OCI-LY3 (cell line): ENCODE data around the gene GCG.

Experiments used
- H2AFZ ChIP-seq: fragments of 200-600, 300-600 bp; shearing (Covaris generic); 2 replicates; pipeline ENCODE4 v1.6.0; 2014; ENCODE audit warnings: antibody characterized with exemption, low read depth, low read length
- H3K27ac ChIP-seq: fragments of 200-600, 300-600 bp; sonication (generic); 2 replicates; pipeline ENCODE4 v1.5.1; 2014; ENCODE audit warnings: mild to moderate bottlenecking, low read length, moderate library complexity, mixed read lengths
- H3K27me3 ChIP-seq: fragments of 200-600, 300-600 bp; sonication (generic); 2 replicates; pipeline ENCODE4 v1.6.1; 2014; ENCODE audit warnings: low read depth, low read length, mixed read lengths
- H3K36me3 ChIP-seq: fragments of 200-600, 300-600 bp; sonication (generic); replicated peaks from 2 replicates; pipeline ENCODE3; 2014; ENCODE audit warnings: low read depth, low read length, mixed read lengths
- H3K4me1 ChIP-seq: fragments of 300-600, 200-600 bp; sonication (generic); 2 replicates; pipeline ENCODE4 v1.6.1; 2014; ENCODE audit warnings: low read length, mixed read lengths
- H3K4me2 ChIP-seq: fragments of 200-600, 300-600 bp; sonication (generic); 2 replicates; pipeline ENCODE4 v1.6.1; 2014; ENCODE audit warnings: low read length, mixed read lengths
- H3K4me3 ChIP-seq: fragments of 300-600, 200-600 bp; sonication (generic); 2 replicates; pipeline ENCODE4 v1.5.1; 2014; ENCODE audit warnings: antibody characterized with exemption, mild to moderate bottlenecking, low read length, moderate library complexity
- H3K79me2 ChIP-seq: fragments of 300-600, 200-600 bp; shearing (Covaris generic); 2 replicates; pipeline ENCODE4 v1.6.1; 2014; ENCODE audit warnings: mild to moderate bottlenecking, low read length, mixed read lengths
- H3K9ac ChIP-seq: fragments of 300-600, 200-600 bp; shearing (Covaris generic); 2 replicates; pipeline ENCODE4 v1.6.0; 2014; ENCODE audit warnings: mild to moderate bottlenecking, low read length, moderate library complexity
- H3K9me3 ChIP-seq: fragments of 200-600, 300-600 bp; shearing (Covaris generic); 2 replicates; pipeline ENCODE4 v1.6.1; 2014; ENCODE audit warnings: low read length, mixed read lengths; ENCODE audit not compliant: insufficient read depth
- H4K20me1 ChIP-seq: fragments of 200-600, 300-600 bp; sonication (generic); 2 replicates; pipeline ENCODE4 v1.6.1; 2016; ENCODE audit warnings: low read length, mixed read lengths; ENCODE audit not compliant: insufficient read depth
- EZH2phosphoT487 ChIP-seq: fragments of 200-600 bp; shearing (Covaris generic); IDR thresholded peaks from 2 replicates; pipeline ENCODE4 v1.6.1; 2018; ENCODE audit warnings: antibody characterized with exemption, mixed run types, low read depth
- TF ChIP-seq, protein P1 (sequence below): fragments of 200-600, 300-600 bp; sonication (generic); IDR thresholded peaks from 2 replicates; pipeline ENCODE4 v1.5.1; 2014; ENCODE audit warnings: antibody characterized with exemption, low read length, low read depth

GCG gene

DNA sequence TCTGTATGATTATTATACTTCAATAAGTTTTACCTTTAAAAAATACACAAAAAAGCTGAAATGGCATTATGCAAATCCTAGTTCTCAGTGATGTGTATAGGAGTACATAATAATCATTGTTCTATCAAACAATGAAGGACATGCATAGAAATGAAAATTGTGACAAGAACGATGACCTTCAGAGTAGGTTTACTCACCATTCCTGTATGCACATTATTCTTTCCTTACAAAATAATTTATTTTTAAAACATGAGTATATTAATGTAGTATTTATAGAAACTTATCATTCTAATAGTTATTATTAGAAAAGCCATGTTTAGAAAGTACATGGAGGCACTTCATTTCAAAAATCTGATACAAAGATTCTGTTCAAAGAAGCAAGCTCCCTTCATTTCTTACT lies 45.3 kb downstream of the GCG start:
- Histone ChIP-seq H3K27ac (no peak overlapping the region), H2AFZ (no peak overlapping the region), H3K79me2 (no peaks in the 10 kb centered on the region), H3K4me1 (peaks cover 11% of the 10 kb centered on the region), H3K4me2 (no peak overlapping the region), H3K9me3 (no peaks in the 10 kb centered on the region), H3K9ac (no peak overlapping the region), H3K36me3 (no peaks in the 10 kb centered on the region), H3K27me3 (no peaks in the 10 kb centered on the region), H3K4me3 (no peak overlapping the region), H4K20me1 (no peaks in the 10 kb centered on the region)
- TF ChIP-seq EZH2phosphoT487, result no peak
- TF ChIP-seq, protein P1, sequence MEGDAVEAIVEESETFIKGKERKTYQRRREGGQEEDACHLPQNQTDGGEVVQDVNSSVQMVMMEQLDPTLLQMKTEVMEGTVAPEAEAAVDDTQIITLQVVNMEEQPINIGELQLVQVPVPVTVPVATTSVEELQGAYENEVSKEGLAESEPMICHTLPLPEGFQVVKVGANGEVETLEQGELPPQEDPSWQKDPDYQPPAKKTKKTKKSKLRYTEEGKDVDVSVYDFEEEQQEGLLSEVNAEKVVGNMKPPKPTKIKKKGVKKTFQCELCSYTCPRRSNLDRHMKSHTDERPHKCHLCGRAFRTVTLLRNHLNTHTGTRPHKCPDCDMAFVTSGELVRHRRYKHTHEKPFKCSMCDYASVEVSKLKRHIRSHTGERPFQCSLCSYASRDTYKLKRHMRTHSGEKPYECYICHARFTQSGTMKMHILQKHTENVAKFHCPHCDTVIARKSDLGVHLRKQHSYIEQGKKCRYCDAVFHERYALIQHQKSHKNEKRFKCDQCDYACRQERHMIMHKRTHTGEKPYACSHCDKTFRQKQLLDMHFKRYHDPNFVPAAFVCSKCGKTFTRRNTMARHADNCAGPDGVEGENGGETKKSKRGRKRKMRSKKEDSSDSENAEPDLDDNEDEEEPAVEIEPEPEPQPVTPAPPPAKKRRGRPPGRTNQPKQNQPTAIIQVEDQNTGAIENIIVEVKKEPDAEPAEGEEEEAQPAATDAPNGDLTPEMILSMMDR, result no peak

DNA sequence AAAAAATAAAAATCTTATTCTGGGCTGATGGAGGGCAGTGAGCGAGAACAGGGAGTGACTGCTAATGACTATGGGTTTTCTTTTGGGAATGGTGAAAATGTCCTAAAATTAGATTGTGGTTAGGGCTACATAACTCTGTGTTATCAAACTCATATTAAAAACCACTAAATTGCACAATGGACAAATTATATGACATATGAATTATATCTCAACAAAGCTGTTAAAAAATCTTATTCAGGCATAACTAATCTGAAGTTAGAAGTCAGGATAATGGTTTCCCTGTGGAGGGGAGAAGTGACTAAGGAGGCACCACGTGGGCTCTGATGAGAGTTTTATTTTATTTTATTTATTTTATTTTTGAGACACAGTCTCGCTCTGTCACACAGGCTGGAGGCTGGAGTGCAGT lies 45.9 kb downstream of the GCG start:
- no peak overlapping the region for H2AFZ ChIP-seq
- no peaks in the 10 kb centered on the region for H3K36me3 ChIP-seq
- H3K27ac ChIP-seq, result no peak overlapping the region
- H3K4me3 ChIP-seq, result no peak overlapping the region
- H3K9ac ChIP-seq, result no peak overlapping the region
- H3K79me2 ChIP-seq, result no peaks in the 10 kb centered on the region
- no peaks in the 10 kb centered on the region for H4K20me1 ChIP-seq
- H3K27me3 ChIP-seq, result no peaks in the 10 kb centered on the region
- TF ChIP-seq, protein P1, result no peak
- TF ChIP-seq EZH2phosphoT487, result no peak
- H3K4me1 ChIP-seq, result peaks cover 11% of the 10 kb centered on the region
- H3K4me2 ChIP-seq, result no peak overlapping the region
- H3K9me3 ChIP-seq, result no peaks in the 10 kb centered on the region

DNA sequence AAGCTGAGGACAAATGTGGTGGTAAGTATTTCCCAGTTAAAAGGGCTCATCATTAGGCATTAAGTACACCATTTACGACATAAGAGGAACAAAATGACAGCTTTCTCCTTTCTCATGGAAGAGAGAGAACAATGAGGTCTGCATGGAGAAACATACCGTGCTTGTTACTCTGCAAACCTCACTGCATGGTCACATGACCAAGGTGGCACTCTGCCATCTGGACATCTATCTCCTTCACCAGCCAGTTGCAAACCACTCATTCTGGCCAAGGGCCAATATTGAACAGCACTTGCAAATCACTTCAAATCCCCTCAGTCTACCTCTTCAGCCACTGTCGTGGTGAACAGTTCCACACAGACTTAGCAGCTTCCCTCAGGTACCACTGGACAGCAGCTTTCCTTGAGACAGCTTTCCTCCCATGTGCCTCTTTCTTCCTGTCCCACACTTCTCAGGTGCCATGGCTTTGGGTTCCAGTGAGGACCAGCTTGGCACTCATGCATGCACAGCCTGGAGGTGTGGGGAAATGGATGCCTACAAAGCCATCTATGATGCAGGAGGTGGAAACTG lies 48.5 kb downstream of the GCG start:
- Histone ChIP-seq H2AFZ (no peak overlapping the region), H3K4me3 (no peak overlapping the region), H3K4me1 (peaks cover 11% of the 10 kb centered on the region), H3K79me2 (no peaks in the 10 kb centered on the region), H3K9ac (no peak overlapping the region), H3K4me2 (no peak overlapping the region), H3K27me3 (no peaks in the 10 kb centered on the region), H3K27ac (no peak overlapping the region), H4K20me1 (no peaks in the 10 kb centered on the region), H3K36me3 (no peaks in the 10 kb centered on the region), H3K9me3 (no peaks in the 10 kb centered on the region)
- no peak for TF ChIP-seq EZH2phosphoT487
- TF ChIP-seq, protein P1, result no peak

DNA sequence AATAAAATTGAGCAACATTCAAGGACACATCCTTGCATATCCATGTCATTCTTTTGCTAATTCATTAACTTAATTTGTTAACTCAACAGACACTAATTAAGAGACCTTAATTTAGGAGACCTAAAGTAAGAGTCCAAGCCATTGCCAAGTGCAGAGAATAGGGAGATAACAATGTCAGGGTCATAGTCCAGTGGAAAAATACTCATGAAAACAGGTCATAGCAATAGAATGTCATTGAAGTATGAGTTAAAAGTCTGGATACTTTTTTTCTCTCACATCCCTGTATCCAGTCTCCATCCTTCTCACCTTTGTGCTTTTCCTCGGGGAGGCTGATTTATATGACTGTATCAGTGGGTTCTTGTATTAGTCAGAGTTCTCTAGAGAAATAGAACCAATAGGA lies 51.5 kb downstream of the GCG start:
- H3K4me1 ChIP-seq, result no peaks in the 10 kb centered on the region
- no peaks in the 10 kb centered on the region for H3K36me3 ChIP-seq
- no peaks in the 10 kb centered on the region for H3K79me2 ChIP-seq
- no peaks in the 10 kb centered on the region for H3K9me3 ChIP-seq
- no peaks in the 10 kb centered on the region for H4K20me1 ChIP-seq
- H2AFZ ChIP-seq, result no peak overlapping the region
- TF ChIP-seq, protein P1, result no peak
- no peak for TF ChIP-seq EZH2phosphoT487
- no peak overlapping the region for H3K4me3 ChIP-seq
- no peak overlapping the region for H3K9ac ChIP-seq
- no peaks in the 10 kb centered on the region for H3K27me3 ChIP-seq
- H3K4me2 ChIP-seq, result no peak overlapping the region
- no peak overlapping the region for H3K27ac ChIP-seq
